OCI-LY3 (cell line): ENCODE results near the gene TNNI3K.
"Not testable (repeated sequence)": the region's sequence is repeated elsewhere in the genome, so short reads cannot be mapped to it uniquely, and the experiment has no call there.

Experiments
- H2AFZ ChIP-seq: fragments of 200-600, 300-600 bp; shearing (Covaris generic); 2 replicates; pipeline ENCODE4 v1.6.0; 2014; ENCODE audit warnings: antibody characterized with exemption, low read depth, low read length
- H3K27ac ChIP-seq: fragments of 200-600, 300-600 bp; sonication (generic); 2 replicates; pipeline ENCODE4 v1.5.1; 2014; ENCODE audit warnings: mild to moderate bottlenecking, low read length, moderate library complexity, mixed read lengths
- H3K27me3 ChIP-seq: fragments of 200-600, 300-600 bp; sonication (generic); 2 replicates; pipeline ENCODE4 v1.6.1; 2014; ENCODE audit warnings: low read depth, low read length, mixed read lengths
- H3K36me3 ChIP-seq: fragments of 200-600, 300-600 bp; sonication (generic); replicated peaks from 2 replicates; pipeline ENCODE3; 2014; ENCODE audit warnings: low read depth, low read length, mixed read lengths
- H3K4me1 ChIP-seq: fragments of 300-600, 200-600 bp; sonication (generic); 2 replicates; pipeline ENCODE4 v1.6.1; 2014; ENCODE audit warnings: low read length, mixed read lengths
- H3K4me2 ChIP-seq: fragments of 200-600, 300-600 bp; sonication (generic); 2 replicates; pipeline ENCODE4 v1.6.1; 2014; ENCODE audit warnings: low read length, mixed read lengths
- H3K4me3 ChIP-seq: fragments of 300-600, 200-600 bp; sonication (generic); 2 replicates; pipeline ENCODE4 v1.5.1; 2014; ENCODE audit warnings: antibody characterized with exemption, mild to moderate bottlenecking, low read length, moderate library complexity
- H3K79me2 ChIP-seq: fragments of 300-600, 200-600 bp; shearing (Covaris generic); 2 replicates; pipeline ENCODE4 v1.6.1; 2014; ENCODE audit warnings: mild to moderate bottlenecking, low read length, mixed read lengths
- H3K9ac ChIP-seq: fragments of 300-600, 200-600 bp; shearing (Covaris generic); 2 replicates; pipeline ENCODE4 v1.6.0; 2014; ENCODE audit warnings: mild to moderate bottlenecking, low read length, moderate library complexity
- H3K9me3 ChIP-seq: fragments of 200-600, 300-600 bp; shearing (Covaris generic); 2 replicates; pipeline ENCODE4 v1.6.1; 2014; ENCODE audit warnings: low read length, mixed read lengths; ENCODE audit not compliant: insufficient read depth
- H4K20me1 ChIP-seq: fragments of 200-600, 300-600 bp; sonication (generic); 2 replicates; pipeline ENCODE4 v1.6.1; 2016; ENCODE audit warnings: low read length, mixed read lengths; ENCODE audit not compliant: insufficient read depth
- CTCF ChIP-seq: fragments of 200-600, 300-600 bp; sonication (generic); IDR thresholded peaks from 2 replicates; pipeline ENCODE4 v1.5.1; 2014; ENCODE audit warnings: antibody characterized with exemption, low read length, low read depth
- EZH2phosphoT487 ChIP-seq: fragments of 200-600 bp; shearing (Covaris generic); IDR thresholded peaks from 2 replicates; pipeline ENCODE4 v1.6.1; 2018; ENCODE audit warnings: antibody characterized with exemption, mixed run types, low read depth

The TNNI3K gene

GRCh38 chr1:74247881-74248528 is 12.8 kb downstream of the TNNI3K start:
- H3K4me2 ChIP-seq = no peak overlapping the region
- H3K27me3 ChIP-seq = no peaks in the 10 kb centered on the region
- H3K4me1 ChIP-seq = peaks cover 9% of the 10 kb centered on the region
- H3K4me3 ChIP-seq = no peak overlapping the region
- TF ChIP-seq CTCF = no peak
- no peak for TF ChIP-seq EZH2phosphoT487
- no peaks in the 10 kb centered on the region for H3K79me2 ChIP-seq
- H2AFZ ChIP-seq = no peak overlapping the region
- no peaks in the 10 kb centered on the region for H4K20me1 ChIP-seq
- H3K9ac ChIP-seq = no peak overlapping the region
- H3K36me3 ChIP-seq = no peaks in the 10 kb centered on the region
- no peaks in the 10 kb centered on the region for H3K9me3 ChIP-seq
- no peak overlapping the region for H3K27ac ChIP-seq

DNA sequence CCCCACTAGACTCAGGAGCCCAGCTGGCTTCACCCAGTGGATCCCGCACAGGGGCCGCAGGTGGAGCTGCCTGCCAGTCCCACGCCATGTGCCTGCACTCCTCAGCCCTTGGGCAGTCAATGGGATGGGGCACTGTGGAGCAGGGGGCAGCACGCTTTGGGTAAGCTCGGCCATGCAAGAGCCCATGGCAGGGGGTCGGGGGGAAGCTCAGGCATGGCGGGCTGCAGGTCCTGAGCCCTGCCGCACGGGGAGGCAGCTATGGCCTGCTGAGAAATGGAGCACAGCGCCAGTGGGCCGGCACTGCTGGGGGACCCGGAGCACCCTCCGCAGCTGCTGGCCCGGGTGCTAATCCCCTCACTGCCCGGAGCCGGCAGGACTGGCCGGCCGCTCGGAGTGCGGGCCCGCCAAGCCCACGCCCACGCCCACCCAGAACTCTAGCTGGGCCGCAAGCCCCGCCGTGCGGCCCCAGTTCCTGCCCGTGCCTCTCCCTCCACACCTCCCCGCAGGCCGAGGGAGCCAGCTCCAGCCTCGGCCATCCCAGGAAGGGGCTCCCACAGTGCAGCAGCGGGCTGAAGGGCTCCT is 18.1 kb downstream of the TNNI3K start:
- not testable (repeated sequence) for H4K20me1 ChIP-seq

DNA sequence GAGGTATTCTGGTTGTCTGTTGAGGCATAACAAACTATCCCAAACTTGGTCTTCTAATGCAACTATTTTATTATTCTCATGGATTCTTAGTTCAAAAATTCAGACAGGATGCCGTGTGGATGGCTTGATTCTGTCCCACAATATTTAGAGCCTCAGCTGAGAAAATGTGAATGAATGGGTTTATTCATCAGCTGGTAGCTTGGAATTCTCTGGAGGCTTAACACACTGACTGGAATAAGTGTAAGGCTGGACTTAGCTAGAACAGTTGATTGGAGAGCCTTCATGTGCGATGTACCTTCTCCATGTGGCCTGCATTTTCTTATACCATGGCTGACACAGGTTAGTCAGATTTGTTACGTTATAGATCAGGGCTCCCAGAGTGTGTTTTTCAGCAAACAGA is 30.8 kb downstream of the TNNI3K start:
- Histone ChIP-seq H3K27ac (no peak overlapping the region), H4K20me1 (no peaks in the 10 kb centered on the region), H3K4me2 (no peak overlapping the region), H3K9me3 (no peaks in the 10 kb centered on the region), H3K4me1 (peaks cover 13% of the 10 kb centered on the region), H3K79me2 (no peaks in the 10 kb centered on the region), H3K36me3 (no peaks in the 10 kb centered on the region), H2AFZ (no peak overlapping the region), H3K27me3 (no peaks in the 10 kb centered on the region), H3K4me3 (no peak overlapping the region), H3K9ac (no peak overlapping the region)
- TF ChIP-seq EZH2phosphoT487 (no peak), CTCF (no peak)

More for the DNA sequence above, 18.1 kb downstream of the TNNI3K start:
- not testable (repeated sequence) for H3K4me2 ChIP-seq, H2AFZ ChIP-seq, H3K4me1 ChIP-seq, H3K9ac ChIP-seq, H3K36me3 ChIP-seq, H3K9me3 ChIP-seq, H3K79me2 ChIP-seq, H3K27me3 ChIP-seq, H3K27ac ChIP-seq, H3K4me3 ChIP-seq

DNA sequence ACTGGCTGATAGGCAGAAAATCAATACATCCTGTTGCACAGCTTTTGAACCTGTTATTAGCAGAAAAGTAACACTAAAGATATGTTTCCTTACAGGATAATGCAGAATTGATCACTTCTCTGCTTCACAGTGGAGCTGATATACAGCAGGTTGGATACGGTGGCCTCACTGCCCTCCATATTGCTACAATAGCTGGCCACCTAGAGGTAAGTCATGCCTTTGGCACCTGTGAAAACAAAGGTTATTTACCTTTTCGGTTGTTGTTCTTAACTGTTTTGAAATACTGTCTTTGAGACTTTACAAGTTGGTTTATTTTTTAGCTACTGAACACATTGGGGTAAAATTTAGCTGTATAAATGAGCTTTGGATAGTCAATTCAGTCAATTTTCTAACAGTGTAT is 36.3 kb downstream of the TNNI3K start:
- Histone ChIP-seq H3K9me3 (no peaks in the 10 kb centered on the region), H3K79me2 (no peaks in the 10 kb centered on the region), H2AFZ (no peak overlapping the region), H3K4me3 (no peak overlapping the region), H3K27ac (no peak overlapping the region), H3K9ac (no peak overlapping the region), H3K36me3 (no peaks in the 10 kb centered on the region), H4K20me1 (no peaks in the 10 kb centered on the region), H3K4me2 (no peak overlapping the region), H3K4me1 (peaks cover 13% of the 10 kb centered on the region), H3K27me3 (no peaks in the 10 kb centered on the region)
- TF ChIP-seq EZH2phosphoT487 (no peak), CTCF (no peak)
